HFFc6 (cell line): Measurements from ENCODE around the gene VIL1. TPM values are rescaled to one million over a fixed set of nuclear protein-coding genes. Genes with fewer than 3 reads are reported as not detected.

Source experiments
- DNase-seq: peaks from one replicate; pipeline ENCODE4 v3.0.0-alpha.2; 2018
- H3K27ac Mint-ChIP-seq: 2 replicates; pipeline ENCODE4 v1.8.0; 2020; ENCODE audit warnings: mild to moderate bottlenecking, mixed read lengths
- H3K27me3 Mint-ChIP-seq: 2 replicates; pipeline ENCODE4 v1.8.0; 2021; ENCODE audit warnings: mild to moderate bottlenecking, moderate library complexity, mixed read lengths; ENCODE audit not compliant: insufficient read depth
- H3K36me3 Mint-ChIP-seq: 2 replicates; pipeline ENCODE4 v1.8.0; 2021; ENCODE audit warnings: low read depth, mixed read lengths
- H3K4me1 Mint-ChIP-seq: 2 replicates; pipeline ENCODE4 v1.8.0; 2020; ENCODE audit warnings: low read depth, mixed read lengths
- H3K4me3 Mint-ChIP-seq: 2 replicates; pipeline ENCODE4 v1.8.0; 2020; ENCODE audit warnings: mild to moderate bottlenecking, moderate library complexity, mixed read lengths
- H3K9me3 Mint-ChIP-seq: 2 replicates; pipeline ENCODE4 v1.8.0; 2020; ENCODE audit warnings: mild to moderate bottlenecking, mixed read lengths
- total RNA-seq, 6 experiments: library from RNA; stranded (reverse); fragmentation: NEBNext Ultra II Directional; extraction: Animal tissue kit (Norgen Biotek cat#: 25700); gene quantifications; 2 replicates in 1 of 6; 3 replicates in 5 of 6; pipeline ENCODE4 v1.2.3, GENCODE V29; 2021
- TF ChIP-seq, protein P1 (sequence below): fragments of 200-600 bp; sonication (generic); IDR thresholded peaks from 2 replicates; pipeline ENCODE4 v1.5.0; 2021; ENCODE audit warnings: antibody characterized with exemption, mild to moderate bottlenecking

VIL1 gene
- total RNA-seq, 6 experiments from 2014 or later: not detected

DNA sequence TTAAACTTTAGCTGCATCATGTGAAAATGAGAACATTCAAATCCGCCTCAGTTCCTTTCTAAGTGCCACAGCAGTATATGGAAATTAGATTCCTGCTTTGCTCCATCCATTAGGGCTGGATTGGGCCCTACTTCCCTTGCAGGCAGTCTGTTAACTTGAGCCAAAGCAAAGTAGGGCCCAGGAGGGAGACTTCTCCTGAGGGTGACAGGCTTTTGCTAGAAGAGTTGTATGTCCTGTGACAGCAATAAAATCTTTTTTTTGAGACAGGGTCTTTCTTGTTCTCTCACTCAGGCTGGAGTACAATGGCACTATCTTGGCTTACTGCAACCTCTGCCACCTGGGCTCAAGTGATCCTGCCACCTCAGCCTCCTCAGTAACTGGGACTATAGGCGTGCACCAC, 28.1 kb downstream of the VIL1 start:
- Mint-ChIP-seq H3K36me3 (no peaks in the 10 kb centered on the region), H3K27me3 (no peaks in the 10 kb centered on the region), H3K27ac (no peak overlapping the region), H3K4me3 (no peak overlapping the region), H3K9me3 (no peaks in the 10 kb centered on the region), H3K4me1 (peaks cover 11% of the 10 kb centered on the region)
- TF ChIP-seq, protein P1, sequence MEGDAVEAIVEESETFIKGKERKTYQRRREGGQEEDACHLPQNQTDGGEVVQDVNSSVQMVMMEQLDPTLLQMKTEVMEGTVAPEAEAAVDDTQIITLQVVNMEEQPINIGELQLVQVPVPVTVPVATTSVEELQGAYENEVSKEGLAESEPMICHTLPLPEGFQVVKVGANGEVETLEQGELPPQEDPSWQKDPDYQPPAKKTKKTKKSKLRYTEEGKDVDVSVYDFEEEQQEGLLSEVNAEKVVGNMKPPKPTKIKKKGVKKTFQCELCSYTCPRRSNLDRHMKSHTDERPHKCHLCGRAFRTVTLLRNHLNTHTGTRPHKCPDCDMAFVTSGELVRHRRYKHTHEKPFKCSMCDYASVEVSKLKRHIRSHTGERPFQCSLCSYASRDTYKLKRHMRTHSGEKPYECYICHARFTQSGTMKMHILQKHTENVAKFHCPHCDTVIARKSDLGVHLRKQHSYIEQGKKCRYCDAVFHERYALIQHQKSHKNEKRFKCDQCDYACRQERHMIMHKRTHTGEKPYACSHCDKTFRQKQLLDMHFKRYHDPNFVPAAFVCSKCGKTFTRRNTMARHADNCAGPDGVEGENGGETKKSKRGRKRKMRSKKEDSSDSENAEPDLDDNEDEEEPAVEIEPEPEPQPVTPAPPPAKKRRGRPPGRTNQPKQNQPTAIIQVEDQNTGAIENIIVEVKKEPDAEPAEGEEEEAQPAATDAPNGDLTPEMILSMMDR: no peak
- no peak for DNase-seq

DNA sequence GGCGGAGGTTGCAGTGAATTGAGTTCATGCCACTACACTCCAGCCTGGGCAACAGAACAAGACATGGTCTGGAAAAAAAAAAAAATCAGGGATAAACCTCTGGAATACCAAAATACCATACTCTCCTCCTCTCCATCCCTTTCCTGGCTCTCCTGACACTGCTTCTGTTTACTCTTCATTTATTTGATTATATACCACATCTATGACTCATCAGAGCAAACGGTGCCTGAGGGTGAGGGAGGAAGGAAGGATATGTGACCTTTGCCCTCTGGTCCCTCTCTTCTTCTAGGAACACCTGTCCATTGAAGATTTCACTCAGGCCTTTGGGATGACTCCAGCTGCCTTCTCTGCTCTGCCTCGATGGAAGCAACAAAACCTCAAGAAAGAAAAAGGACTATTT, 30.0 kb downstream of the VIL1 start:
- Mint-ChIP-seq H3K27ac (peak overlapping the region; percentile 48; the same call in 1 of the 2 replicates), H3K4me3 (no peak overlapping the region), H3K27me3 (no peaks in the 10 kb centered on the region), H3K9me3 (no peaks in the 10 kb centered on the region), H3K36me3 (no peaks in the 10 kb centered on the region), H3K4me1 (peaks cover 11% of the 10 kb centered on the region)
- TF ChIP-seq, protein P1: no peak
- peak; percentile 33 for DNase-seq

- no peaks in the 10 kb centered on the region for H3K27me3 Mint-ChIP-seq
Observed at GRCh38 chr2:218452079-218452478, 33.2 kb downstream of the VIL1 start.

DNA sequence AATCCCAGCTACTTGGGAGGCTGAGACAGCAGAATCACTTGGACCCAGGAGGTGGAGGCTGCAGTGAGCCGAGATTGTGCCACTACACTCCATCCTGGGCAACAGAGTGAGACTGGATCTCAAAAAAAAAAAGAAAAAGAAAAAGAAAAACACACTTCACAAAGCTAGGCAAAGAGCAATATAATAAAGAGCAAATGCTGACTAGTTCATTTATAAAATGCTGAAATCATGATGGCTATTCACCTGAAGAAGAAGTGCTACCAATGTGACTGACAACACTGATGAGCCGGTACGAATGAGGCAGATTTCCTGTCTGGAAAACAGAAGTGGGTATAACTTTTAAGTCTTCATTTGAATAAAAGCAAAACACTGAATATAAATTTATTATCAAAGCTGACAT, 37.9 kb downstream of the VIL1 start:
- no peaks in the 10 kb centered on the region for H3K9me3 Mint-ChIP-seq
- TF ChIP-seq, protein P1: no peak
- H3K27me3 Mint-ChIP-seq: no peaks in the 10 kb centered on the region
- no peak for DNase-seq
- H3K36me3 Mint-ChIP-seq: peaks cover 12% of the 10 kb centered on the region
- H3K4me3 Mint-ChIP-seq: no peak overlapping the region
- H3K4me1 Mint-ChIP-seq: no peaks in the 10 kb centered on the region
- H3K27ac Mint-ChIP-seq: no peak overlapping the region

More at GRCh38 chr2:218452079-218452478, 33.2 kb downstream of the VIL1 start:
- no peak for DNase-seq
- Mint-ChIP-seq H3K27ac (no peak overlapping the region), H3K4me3 (no peak overlapping the region), H3K36me3 (peaks cover 12% of the 10 kb centered on the region), H3K9me3 (no peaks in the 10 kb centered on the region), H3K4me1 (peaks cover 11% of the 10 kb centered on the region)
- TF ChIP-seq, protein P1: no peak

- Mint-ChIP-seq H3K4me1 (no peaks in the 10 kb centered on the region), H3K36me3 (peaks cover 17% of the 10 kb centered on the region), H3K4me3 (no peak overlapping the region), H3K27ac (no peak overlapping the region), H3K27me3 (no peaks in the 10 kb centered on the region), H3K9me3 (no peaks in the 10 kb centered on the region)
- TF ChIP-seq, protein P1: no peak
- no peak for DNase-seq
Observed at GRCh38 chr2:218458598-218458997, 39.7 kb downstream of the VIL1 start.
